Osteocyte (in vitro differentiated cells): ENCODE results near the gene CSPG5. TPM values are rescaled to one million over a fixed set of nuclear protein-coding genes. Genes with fewer than 3 reads are reported as not detected.

ENCODE experiments used
- DNase-seq: peaks from one replicate; pipeline ENCODE4 v3.0.0; 2021; ENCODE audit warnings: mixed read lengths; ENCODE audit not compliant: unreplicated experiment; ENCODE audit errors: extremely low spot score
- H3K27ac Mint-ChIP-seq: one replicate; pipeline ENCODE4 v1.8.0; 2021; ENCODE audit warnings: mild to moderate bottlenecking, mixed read lengths; ENCODE audit not compliant: unreplicated experiment
- H3K27me3 Mint-ChIP-seq: one replicate; pipeline ENCODE4 v1.8.0; 2021; ENCODE audit warnings: mixed read lengths; ENCODE audit not compliant: unreplicated experiment
- H3K36me3 Mint-ChIP-seq: one replicate; pipeline ENCODE4 v1.8.0; 2021; ENCODE audit warnings: mixed read lengths; ENCODE audit not compliant: unreplicated experiment
- H3K4me1 Mint-ChIP-seq: one replicate; pipeline ENCODE4 v1.8.0; 2021; ENCODE audit warnings: mixed read lengths; ENCODE audit not compliant: unreplicated experiment
- H3K4me3 Mint-ChIP-seq: one replicate; pipeline ENCODE4 v1.8.0; 2021; ENCODE audit warnings: mild to moderate bottlenecking, moderate library complexity, mixed read lengths; ENCODE audit not compliant: unreplicated experiment
- H3K9me3 Mint-ChIP-seq: one replicate; pipeline ENCODE4 v1.8.0; 2021; ENCODE audit warnings: mixed read lengths; ENCODE audit not compliant: unreplicated experiment
- CTCF ChIP-seq: fragments of 200-600 bp; sonication (generic); IDR thresholded peaks from 2 replicates; pipeline ENCODE4 v1.5.0; 2021; ENCODE audit warnings: antibody characterized with exemption, mild to moderate bottlenecking, moderate library complexity
- long read RNA-seq: library from polyadenylated mRNA; unstranded; transcript quantifications from one replicate; pipeline ENCODE4 v2.0.0, GENCODE V29; 2021
- total RNA-seq: library from RNA; stranded (reverse); gene quantifications from 2 replicates; pipeline ENCODE4 v1.2.1, GENCODE V29; 2021

Gene CSPG5
- 0.42 and 0.59 TPM in 2 replicates for total RNA-seq
- long read RNA-seq: 0 reads

GRCh38 chr3:47578691-47579632 is at the start of gene CSPG5:
TSS of gene CSPG5 (minus strand) at chr3:47578865. CDS start at chr3:47578693, 172 bp downstream.
- no peaks in the 10 kb centered on the region for H3K36me3 Mint-ChIP-seq
- no peak within 1 kb of the TSS for H3K27ac Mint-ChIP-seq
- H3K4me1 Mint-ChIP-seq: no peaks in the 10 kb centered on the region
- H3K9me3 Mint-ChIP-seq: no peaks in the 10 kb centered on the region
- peak within 1 kb of the TSS; percentile 57 for H3K4me3 Mint-ChIP-seq
- TF ChIP-seq CTCF: no peak
- no peak for DNase-seq
- peaks cover 7% of the 10 kb centered on the region for H3K27me3 Mint-ChIP-seq

- peaks cover 53% of the 10 kb centered on the region for H3K36me3 Mint-ChIP-seq
- TF ChIP-seq CTCF: no peak
- H3K27me3 Mint-ChIP-seq: no peaks in the 10 kb centered on the region
- no peak for DNase-seq
- H3K4me1 Mint-ChIP-seq: no peaks in the 10 kb centered on the region
- no peak overlapping the region for H3K4me3 Mint-ChIP-seq
- H3K9me3 Mint-ChIP-seq: no peaks in the 10 kb centered on the region
- no peak overlapping the region for H3K27ac Mint-ChIP-seq
Measured at GRCh38 chr3:47628426-47628825, 49.8 kb upstream of the CSPG5 start.

GRCh38 chr3:47622671-47623461 is 44.2 kb upstream of the CSPG5 start:
- H3K27me3 Mint-ChIP-seq: no peaks in the 10 kb centered on the region
- peaks cover 53% of the 10 kb centered on the region for H3K36me3 Mint-ChIP-seq
- H3K27ac Mint-ChIP-seq: no peak overlapping the region
- H3K4me3 Mint-ChIP-seq: no peak overlapping the region
- no peaks in the 10 kb centered on the region for H3K9me3 Mint-ChIP-seq
- DNase-seq: no peak
- no peak for TF ChIP-seq CTCF
- H3K4me1 Mint-ChIP-seq: peaks cover 4% of the 10 kb centered on the region

- TF ChIP-seq CTCF: no peak
- H3K27ac Mint-ChIP-seq: no peak overlapping the region
- no peak for DNase-seq
- H3K4me1 Mint-ChIP-seq: peaks cover 13% of the 10 kb centered on the region
- peaks cover 47% of the 10 kb centered on the region for H3K36me3 Mint-ChIP-seq
- no peaks in the 10 kb centered on the region for H3K27me3 Mint-ChIP-seq
- no peaks in the 10 kb centered on the region for H3K9me3 Mint-ChIP-seq
- no peak overlapping the region for H3K4me3 Mint-ChIP-seq
Measured at GRCh38 chr3:47617086-47618010, 38.7 kb upstream of the CSPG5 start.
